Body of pancreas (tissue), 4 donors: Measurements from ENCODE around the gene COX6A1. TPM values are rescaled to one million over a fixed set of nuclear protein-coding genes. Genes with fewer than 3 reads are reported as not detected.

Experiments used
- ATAC-seq: fragments of 150-250 bp; one replicate; pipeline ENCODE4 v1.9.1; 2016
- DNase-seq, 4 donors: peaks; one replicate each; pipeline ENCODE4 v3.0.0-alpha.2; 2019
- H3K27ac ChIP-seq, 4 donors: fragments of 200-600 bp; sonication (generic); 1 replicate in 3 of 4; 2 replicates in 1 of 4; pipeline versions ENCODE4 v1.5.1 to v1.6.1; 2016 to 2019; ENCODE audit warnings: mild to moderate bottlenecking in 1 of 4, mixed read lengths in 1 of 4, moderate library complexity in 1 of 4
- H3K27me3 ChIP-seq, 2 donors: fragments of 200-600 bp; sonication (generic); one replicate each; pipeline ENCODE4 v1.6.0; 2016; ENCODE audit warnings: mild to moderate bottlenecking in 1 of 2
- H3K36me3 ChIP-seq, 2 donors: fragments of 200-600 bp; sonication (generic); replicated peaks in 1 of 2; 2 replicates each; pipeline ENCODE4 v1.5.1; 2016; ENCODE audit warnings: low read depth in 2 of 2; ENCODE audit not compliant: insufficient read depth in 1 of 2
- H3K4me1 ChIP-seq: fragments of 200-600 bp; sonication (generic); one replicate; pipeline ENCODE4 v1.6.0; 2016
- H3K4me3 ChIP-seq, 2 donors: fragments of 200-600 bp; sonication (generic); 1 replicate in 1 of 2; 2 replicates in 1 of 2; pipeline ENCODE4 v1.5.1; 2016 to 2019
- H3K9me3 ChIP-seq, 3 donors: fragments of 200-600 bp; sonication (generic); 1 replicate in 2 of 3; 2 replicates in 1 of 3; pipeline ENCODE4 v1.5.1; 2016
- CTCF ChIP-seq, 7 experiments: fragments of 450-650 bp in 4 of 7; fragments of 200-600 bp in 3 of 7; sonication (generic) in 3 of 7; IDR thresholded peaks; one replicate each; pipeline ENCODE4 v1.5.1; 2016 to 2019; ENCODE audit warnings: antibody characterized with exemption in 7 of 7
- POLR2A ChIP-seq, 3 donors: fragments of 450-650 bp; IDR thresholded peaks; one replicate each; pipeline ENCODE4 v1.6.1; 2016; ENCODE audit warnings: antibody characterized with exemption in 3 of 3, mild to moderate bottlenecking in 2 of 3
- WGBS, 2 donors: methylation state at CpG; one replicate each; pipeline ENCODE4 v1.1.5; 2017; 5-methylcytosine and 5-hydroxymethylcytosine counted together
- intact Hi-C: fragments of 100-400 bp; cut with DNase I; formaldehyde crosslinking; loops from one replicate; pipeline ENCODE4 v1.15.1; 2023
- total RNA-seq, 2 donors: library from RNA; depleted of rRNA; stranded (reverse); fragments of >200 nt; gene quantifications; one replicate each; pipeline ENCODE4 v1.1.0, GENCODE V29; 2016

Gene COX6A1
- total RNA-seq, 2 donors from 2014 or later = 183 to 359 TPM

- 36 to 56% methylated on average over 6 of the region's 6 CpGs for WGBS, 2 donors
- no peak overlapping the region for H3K4me3 ChIP-seq
- H3K36me3 ChIP-seq = peaks cover 12 to 18% of the 10 kb centered on the region in 2 donors
- H3K27me3 ChIP-seq = no peaks in the 10 kb centered on the region
- no peak for ATAC-seq
- no peaks in the 10 kb centered on the region for H3K9me3 ChIP-seq
- TF ChIP-seq POLR2A (IDR thresholded peaks at IDR 0.05) = no peak
- peak in 4 of 7 experiments; percentile 13 to 29 (median 20) for TF ChIP-seq CTCF (IDR thresholded peaks at IDR 0.05)
- H3K27ac ChIP-seq = no peak overlapping the region
- no peak for DNase-seq
- H3K4me1 ChIP-seq = peaks cover 48% of the 10 kb centered on the region
- intact Hi-C loops = no loop called here
Measured at GRCh38 chr12:120457133-120457532, 19.2 kb downstream of the COX6A1 start.

GRCh38 chr12:120460157-120460556 is 22.2 kb downstream of the COX6A1 start:
- H3K4me3 ChIP-seq = no peak overlapping the region
- H3K27me3 ChIP-seq = no peaks in the 10 kb centered on the region
- DNase-seq (no peak), ATAC-seq (no peak)
- WGBS, 2 donors = 70 to 81% methylated on average over 3 of the region's 3 CpGs
- H3K27ac ChIP-seq = no peak overlapping the region
- no peak for TF ChIP-seq CTCF (IDR thresholded peaks at IDR 0.05)
- TF ChIP-seq POLR2A (IDR thresholded peaks at IDR 0.05) = no peak
- H3K9me3 ChIP-seq = no peaks in the 10 kb centered on the region
- peaks cover 21 to 39% of the 10 kb centered on the region in 2 donors for H3K36me3 ChIP-seq
- H3K4me1 ChIP-seq = peaks cover 19% of the 10 kb centered on the region
- intact Hi-C loops = no loop called here

- 73 to 79% methylated on average over 3 of the region's 3 CpGs for WGBS, 2 donors
- peaks cover 21 to 39% of the 10 kb centered on the region in 2 donors for H3K36me3 ChIP-seq
- no peak for TF ChIP-seq POLR2A (IDR thresholded peaks at IDR 0.05)
- TF ChIP-seq CTCF (IDR thresholded peaks at IDR 0.05) = no peak
- DNase-seq (no peak), ATAC-seq (no peak)
- peaks cover 18% of the 10 kb centered on the region for H3K4me1 ChIP-seq
- H3K27ac ChIP-seq = peak overlapping the region in 1 of 4 donors; percentile 8
- no peak overlapping the region for H3K4me3 ChIP-seq
- intact Hi-C loops = no loop called here
- no peaks in the 10 kb centered on the region for H3K27me3 ChIP-seq
- H3K9me3 ChIP-seq = no peaks in the 10 kb centered on the region
Measured at GRCh38 chr12:120462099-120462640, 24.3 kb downstream of the COX6A1 start.

GRCh38 chr12:120463712-120464111 is 25.8 kb downstream of the COX6A1 start:
- intact Hi-C loops = no loop called here
- Histone ChIP-seq H3K4me1 (peaks cover 30% of the 10 kb centered on the region), H3K4me3 (no peak overlapping the region), H3K36me3 (peaks cover 18 to 37% of the 10 kb centered on the region in 2 donors), H3K9me3 (no peaks in the 10 kb centered on the region), H3K27me3 (no peaks in the 10 kb centered on the region), H3K27ac (no peak overlapping the region)
- no peak for DNase-seq
- WGBS, 2 donors = 76% methylated on average over 5 of the region's 5 CpGs
- ATAC-seq = no peak
- TF ChIP-seq CTCF (IDR thresholded peaks at IDR 0.05) (no peak), POLR2A (IDR thresholded peaks at IDR 0.05) (no peak)

- Histone ChIP-seq H3K27ac (peak overlapping the region in 1 of 4 donors; percentile 55), H3K9me3 (no peaks in the 10 kb centered on the region), H3K4me1 (peaks cover 37% of the 10 kb centered on the region), H3K27me3 (no peaks in the 10 kb centered on the region), H3K36me3 (peaks cover 13 to 24% of the 10 kb centered on the region in 2 donors), H3K4me3 (no peak overlapping the region)
- no peak for ATAC-seq
- no peak for DNase-seq
- intact Hi-C loops = no loop called here
- no peak for TF ChIP-seq POLR2A (IDR thresholded peaks at IDR 0.05)
- no peak for TF ChIP-seq CTCF (IDR thresholded peaks at IDR 0.05)
- 9 to 11% methylated on average over 5 of the region's 5 CpGs for WGBS, 2 donors
Measured at GRCh38 chr12:120465756-120466155, 27.8 kb downstream of the COX6A1 start.
